Small intestine (tissue), 7 donors: Measurements from ENCODE around the gene GSTM1. TPM values are rescaled to one million over a fixed set of nuclear protein-coding genes. Genes with fewer than 3 reads are reported as not detected.
"Not testable (repeated sequence)": the region's sequence is repeated elsewhere in the genome, so short reads cannot be mapped to it uniquely, and the experiment has no call there.

ENCODE experiments used
- DNase-seq, 2 donors: peaks; one replicate each; pipeline versions ENCODE4 v3.0.0 to v3.0.0-alpha.2; 2013
- FAIRE-seq: peaks from 2 replicates; lab custom pipeline; 2012; peaks lifted over from hg19 to GRCh38; lab: Jason Lieb, UNC
- H3K27ac ChIP-seq, 3 donors: one replicate each; pipeline ENCODE4 v1.5.1; 2013; ENCODE audit warnings: low read length in 2 of 3, mild to moderate bottlenecking in 2 of 3, control low read depth in 1 of 3, inconsistent platforms in 1 of 3, low read depth in 1 of 3, moderate library complexity in 1 of 3
- H3K27me3 ChIP-seq, 3 donors: one replicate each; pipeline ENCODE4 v1.6.1; 2013; ENCODE audit warnings: low read length in 3 of 3, inconsistent platforms in 1 of 3; ENCODE audit not compliant: control insufficient read depth in 3 of 3, insufficient read depth in 3 of 3
- H3K36me3 ChIP-seq, 3 donors: one replicate each; pipeline ENCODE4 v1.6.1; 2013; ENCODE audit warnings: low read length in 3 of 3, inconsistent platforms in 1 of 3, low read depth in 1 of 3, mild to moderate bottlenecking in 1 of 3, moderate library complexity in 1 of 3; ENCODE audit not compliant: control insufficient read depth in 3 of 3, insufficient read depth in 2 of 3
- H3K4me1 ChIP-seq, 3 donors: one replicate each; pipeline ENCODE4 v1.6.1; 2013; ENCODE audit warnings: low read length in 2 of 3, inconsistent platforms in 1 of 3, low read depth in 1 of 3, mild to moderate bottlenecking in 1 of 3, moderate library complexity in 1 of 3; ENCODE audit not compliant: control insufficient read depth in 3 of 3, insufficient read depth in 2 of 3
- H3K4me3 ChIP-seq, 3 donors: one replicate each; pipeline ENCODE4 v1.5.1; 2013; ENCODE audit warnings: low read length in 3 of 3, control low read depth in 1 of 3, inconsistent platforms in 1 of 3, low read depth in 1 of 3, mild to moderate bottlenecking in 1 of 3, moderate library complexity in 1 of 3
- H3K9me3 ChIP-seq, 2 donors: one replicate each; pipeline ENCODE4 v1.6.1; 2013; ENCODE audit warnings: low read depth in 1 of 2, low read length in 1 of 2; ENCODE audit not compliant: control insufficient read depth in 2 of 2, insufficient read depth in 1 of 2
- WGBS, 3 donors: extraction: QIAGEN DNeasy Blood & Tissue Kit; methylation state at CpG; one replicate each; pipeline ENCODE4 v1.1.7; 2013; 5-methylcytosine and 5-hydroxymethylcytosine counted together
- polyA plus RNA-seq, 4 donors: library from polyadenylated mRNA; stranded (reverse) in 3 of 4; unstranded in 1 of 4; fragments of 200-250 nt in 3 of 4; fragments of 120-200 nt in 1 of 4; gene quantifications; one replicate each; pipeline versions ENCODE4 v1.2.1 to v1.2.3, GENCODE V29; 2013
- donor health status: healthy with polysubstance abuse.
- donor health status: control.
- donor health status: control.
- donor health status: Bipolar disorder and iron deficiency.
- donor health status: healthy.

Gene GSTM1
- polyA plus RNA-seq, 4 donors: 0.97 to 175 (median 51.6) TPM

DNA sequence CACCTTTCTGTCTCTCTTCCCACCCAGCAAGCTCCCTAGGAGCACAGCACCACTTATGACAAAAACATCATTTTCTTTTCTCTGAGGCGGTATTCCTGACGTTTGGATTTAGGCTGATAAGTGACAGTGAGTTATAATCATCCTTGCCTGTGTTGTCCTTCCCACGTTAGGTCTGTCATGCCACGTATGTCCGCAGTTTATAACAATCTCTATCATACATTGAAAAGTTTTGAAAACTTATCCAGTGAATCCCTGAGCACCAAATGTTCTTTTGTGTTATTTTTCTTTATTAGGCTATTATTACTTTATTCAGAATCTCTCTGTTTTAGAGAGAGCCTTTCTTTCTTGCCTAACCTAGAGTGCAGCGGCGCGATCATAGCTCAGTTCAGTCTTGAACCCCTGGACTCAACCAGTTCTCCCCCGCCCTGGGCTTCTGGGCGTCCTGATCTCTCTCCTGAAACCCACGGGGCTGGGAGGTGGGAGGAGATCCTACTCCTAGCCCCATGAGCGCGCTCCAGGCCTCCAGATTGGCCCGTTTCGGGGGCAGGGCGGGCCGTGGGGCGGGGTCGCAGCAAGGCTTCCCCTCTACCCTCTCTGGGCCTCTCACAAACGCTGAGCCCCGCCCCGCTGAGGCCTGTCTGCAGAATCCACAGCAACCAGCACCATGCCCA lies 20.0 kb upstream of the GSTM1 start, which contains the start of gene GSTM2:
TSS of gene GSTM2 (plus strand) at position 606 of the 671 bp plus-strand sequence. CDS start at position 665, 59 bp downstream.
- Histone ChIP-seq H3K36me3 (peaks cover 0 to 23% (median 0%) of the 10 kb centered on the region in 3 donors), H3K4me3 (peak within 1 kb of the TSS in 2 of 3 donors; percentile 37 to 65), H3K4me1 (peaks cover 0 to 6% (median 2%) of the 10 kb centered on the region in 3 donors), H3K27me3 (no peaks in the 10 kb centered on the region), H3K27ac (peak within 1 kb of the TSS in 1 of 3 donors; percentile 58), H3K9me3 (no peaks in the 10 kb centered on the region)
- DNase-seq (peak; percentile 84 to 95), FAIRE-seq (no peak)
- WGBS, 3 donors: 8 to 12% (median 11%) methylated on average over 22 of the region's 22 CpGs

DNA sequence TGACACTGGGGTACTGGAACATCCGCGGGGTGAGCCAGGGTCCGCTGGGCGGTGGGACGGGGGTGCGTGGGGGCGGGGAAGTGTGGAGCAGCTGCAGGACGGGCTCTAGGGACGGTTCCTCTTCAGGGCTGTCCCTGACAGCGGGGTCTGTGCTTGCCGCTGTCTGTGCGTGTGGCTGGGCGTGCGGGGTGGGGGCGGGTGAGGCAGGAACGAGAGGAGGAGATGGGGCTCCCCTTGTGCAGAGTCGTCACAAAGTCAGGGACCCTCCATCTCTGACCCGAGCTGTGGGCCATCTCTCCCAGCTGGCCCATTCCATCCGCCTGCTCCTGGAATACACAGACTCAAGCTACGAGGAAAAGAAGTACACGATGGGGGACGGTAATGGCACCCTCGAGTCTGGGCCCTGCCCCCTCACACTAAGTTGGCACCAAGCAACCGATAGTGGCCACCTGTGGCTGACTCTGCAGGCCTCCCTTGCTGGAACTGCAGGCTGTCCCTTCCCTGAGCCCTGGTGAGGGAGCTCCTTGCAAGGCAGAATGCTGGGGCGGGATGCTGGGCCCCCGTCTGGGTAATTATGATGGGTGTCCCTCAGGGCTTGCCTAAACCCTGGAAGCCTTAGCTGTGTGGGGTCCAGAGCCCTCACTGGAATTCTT lies 19.4 kb upstream of the GSTM1 start:
- WGBS, 3 donors: 5 to 15% (median 9%) methylated on average over 21 to 26 of the region's 26 CpGs
- no peaks in the 10 kb centered on the region for H3K9me3 ChIP-seq
- peaks cover 0 to 6% (median 2%) of the 10 kb centered on the region in 3 donors for H3K4me1 ChIP-seq
- FAIRE-seq (no peak), DNase-seq (no peak)
- H3K27ac ChIP-seq: peak overlapping the region in 1 of 3 donors; percentile 58
- H3K36me3 ChIP-seq: peaks cover 0 to 24% (median 0%) of the 10 kb centered on the region in 3 donors
- peak overlapping the region in 2 of 3 donors; percentile 37 to 65 for H3K4me3 ChIP-seq
- H3K27me3 ChIP-seq: no peaks in the 10 kb centered on the region

- H3K9me3 ChIP-seq: no peaks in the 10 kb centered on the region
- H3K4me1 ChIP-seq: peaks cover 0 to 12% (median 2%) of the 10 kb centered on the region in 3 donors
- FAIRE-seq (no peak), DNase-seq (peak in 1 of 2 donors; percentile 1)
- H3K27ac ChIP-seq: no peak overlapping the region
- no peak overlapping the region for H3K4me3 ChIP-seq
- H3K36me3 ChIP-seq: peaks cover 0 to 24% (median 0%) of the 10 kb centered on the region in 3 donors
- no peaks in the 10 kb centered on the region for H3K27me3 ChIP-seq
- WGBS, 3 donors: 79 to 95% (median 82%) methylated on average over 22 of the region's 22 CpGs
Observed at GRCh38 chr1:109669246-109669948, 18.2 kb upstream of the GSTM1 start.

- Histone ChIP-seq H3K4me1 (peaks cover 0 to 12% (median 2%) of the 10 kb centered on the region in 3 donors), H3K36me3 (peaks cover 0 to 24% (median 0%) of the 10 kb centered on the region in 3 donors)
- H3K4me3 ChIP-seq, H3K27me3 ChIP-seq, FAIRE-seq, H3K27ac ChIP-seq, DNase-seq, H3K9me3 ChIP-seq: not testable (repeated sequence)
- 93 to 98% (median 94%) methylated on average over 4 to 5 of the region's 5 CpGs for WGBS, 3 donors
Observed at GRCh38 chr1:109669949-109670302, 17.7 kb upstream of the GSTM1 start.

DNA sequence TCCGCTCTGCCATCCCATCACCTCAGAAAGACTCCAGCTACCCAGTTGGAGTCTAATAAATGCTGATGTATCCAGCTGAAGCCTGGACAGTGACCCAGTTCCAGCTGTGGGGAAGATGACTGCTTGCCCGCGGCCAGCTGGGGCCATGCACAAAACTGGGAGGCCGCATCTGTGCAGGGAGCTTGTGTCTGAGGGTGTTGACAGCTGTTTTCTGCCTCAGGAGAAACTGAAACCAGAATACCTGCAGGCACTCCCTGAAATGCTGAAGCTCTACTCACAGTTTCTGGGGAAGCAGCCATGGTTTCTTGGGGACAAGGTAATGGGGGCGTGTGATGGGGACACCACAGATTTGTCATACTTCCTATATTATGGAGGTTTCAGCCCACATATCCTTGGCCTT lies 16.6 kb upstream of the GSTM1 start:
- no peak for FAIRE-seq
- 42 to 67% (median 49%) methylated on average over 5 of the region's 5 CpGs for WGBS, 3 donors
- peak; percentile 15 to 47 for DNase-seq

GRCh38 chr1:109673861-109674260 lies 13.8 kb upstream of the GSTM1 start:
- H3K4me1 ChIP-seq, H3K9me3 ChIP-seq, H3K4me3 ChIP-seq, H3K27me3 ChIP-seq, H3K27ac ChIP-seq, FAIRE-seq: not testable (repeated sequence)
- DNase-seq: peak; percentile 37 to 75
- WGBS, 3 donors: 15 to 55% (median 48%) methylated on average over 2 of the region's 2 CpGs
- peaks cover 0 to 22% (median 0%) of the 10 kb centered on the region in 3 donors for H3K36me3 ChIP-seq

More for the DNA sequence above, 16.6 kb upstream of the GSTM1 start:
- Histone ChIP-seq H3K36me3 (peaks cover 0 to 22% (median 0%) of the 10 kb centered on the region in 3 donors), H3K9me3 (no peaks in the 10 kb centered on the region), H3K27me3 (no peaks in the 10 kb centered on the region), H3K27ac (no peak overlapping the region), H3K4me3 (no peak overlapping the region), H3K4me1 (peaks cover 0 to 12% (median 2%) of the 10 kb centered on the region in 3 donors)

DNA sequence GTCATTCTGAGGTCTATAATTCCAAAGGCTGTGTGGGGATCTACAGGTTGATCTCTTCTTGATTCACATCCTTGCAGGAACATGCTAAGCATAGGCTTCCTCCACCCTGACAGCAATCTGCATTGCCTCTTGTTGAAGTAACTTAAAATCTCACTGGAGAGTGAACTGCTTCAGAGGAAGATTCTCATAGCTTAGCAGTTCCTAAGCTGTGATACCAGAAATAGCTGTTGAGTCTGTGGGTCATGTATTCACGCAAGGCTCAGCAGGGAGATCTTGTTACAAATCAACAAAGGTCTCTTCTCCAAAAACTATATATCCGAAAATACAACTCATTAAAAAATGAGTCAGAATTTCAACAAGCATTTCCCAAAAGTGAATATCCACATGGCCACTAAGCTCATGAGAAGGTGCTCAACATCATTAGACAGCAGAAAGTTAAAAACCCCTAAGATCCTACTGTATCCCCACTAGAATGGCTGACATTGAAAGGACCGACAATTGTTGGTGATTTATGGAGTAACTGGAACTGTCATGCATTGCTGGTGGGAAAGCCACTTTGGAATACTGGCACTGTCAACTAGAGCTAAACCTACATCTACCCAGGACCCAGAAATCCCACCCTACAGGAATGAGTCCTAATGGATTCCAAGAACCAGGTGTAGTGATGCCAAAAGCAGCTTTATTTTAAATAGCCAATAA lies 10.8 kb upstream of the GSTM1 start:
- not testable (repeated sequence) for H3K36me3 ChIP-seq, H3K9me3 ChIP-seq, H3K27me3 ChIP-seq, H3K4me3 ChIP-seq, H3K4me1 ChIP-seq, H3K27ac ChIP-seq, FAIRE-seq
- DNase-seq: peak in 1 of 2 donors; percentile 0
- 67 to 94% (median 92%) methylated on average over 3 of the region's 3 CpGs for WGBS, 3 donors
